Bronchial epithelial cell (primary cell): ENCODE data around the gene MBP. TPM values are rescaled to one million over a fixed set of nuclear protein-coding genes. Genes with fewer than 3 reads are reported as not detected.

Experiments used
- DNase-seq: peaks from one replicate; pipeline ENCODE4 v3.0.0-alpha.2; 2010; ENCODE audit warnings: low read depth
- FAIRE-seq: peaks from 2 replicates; lab custom pipeline; 2011; peaks lifted over from hg19 to GRCh38; lab: Jason Lieb, UNC
- H3K27me3 ChIP-seq: 2 replicates; pipeline ENCODE4 v1.5.1; 2011; ENCODE audit warnings: low read length; ENCODE audit not compliant: control insufficient read depth, insufficient read depth
- H3K36me3 ChIP-seq: 2 replicates; pipeline ENCODE4 v1.5.1; 2011; ENCODE audit warnings: low read length; ENCODE audit not compliant: control insufficient read depth, insufficient read depth
- H3K4me3 ChIP-seq: 2 replicates; pipeline ENCODE4 v1.5.1; 2011; ENCODE audit warnings: mild to moderate bottlenecking, low read depth, low read length, control low read depth
- CTCF ChIP-seq: IDR thresholded peaks from 2 replicates; pipeline ENCODE4 v1.5.1; 2011; ENCODE audit warnings: mild to moderate bottlenecking, moderate library complexity, low read length, control low read depth, inconsistent platforms; ENCODE audit not compliant: insufficient read depth, severe bottlenecking
- total RNA-seq: library from RNA; depleted of rRNA; stranded (reverse); fragments of >200 nt; gene quantifications from 2 replicates; pipeline ENCODE4 v1.2.1, GENCODE V29; 2014

MBP gene
- total RNA-seq, 1 donor from 2014 or later, result 26.6 TPM

GRCh38 chr18:77106331-77106730, 26.3 kb downstream of the MBP start:
- FAIRE-seq (no peak), DNase-seq (no peak)
- no peaks in the 10 kb centered on the region for H3K36me3 ChIP-seq
- H3K27me3 ChIP-seq, result no peaks in the 10 kb centered on the region
- H3K4me3 ChIP-seq, result no peak overlapping the region
- TF ChIP-seq CTCF, result no peak

GRCh38 chr18:77105680-77106079, 26.9 kb downstream of the MBP start:
- Histone ChIP-seq H3K36me3 (no peaks in the 10 kb centered on the region), H3K27me3 (no peaks in the 10 kb centered on the region), H3K4me3 (no peak overlapping the region)
- DNase-seq, result no peak
- FAIRE-seq, result no peak
- no peak for TF ChIP-seq CTCF

GRCh38 chr18:77105028-77105427, 27.6 kb downstream of the MBP start:
- Histone ChIP-seq H3K4me3 (no peak overlapping the region), H3K36me3 (peaks cover under 1% of the 10 kb centered on the region), H3K27me3 (no peaks in the 10 kb centered on the region)
- DNase-seq (no peak), FAIRE-seq (no peak)
- no peak for TF ChIP-seq CTCF

- peaks cover 2% of the 10 kb centered on the region for H3K36me3 ChIP-seq
- no peaks in the 10 kb centered on the region for H3K27me3 ChIP-seq
- no peak for TF ChIP-seq CTCF
- no peak overlapping the region for H3K4me3 ChIP-seq
- DNase-seq (no peak), FAIRE-seq (peak; percentile 50)
Measured at GRCh38 chr18:77103991-77104531, 28.5 kb downstream of the MBP start.

- Histone ChIP-seq H3K4me3 (no peak overlapping the region), H3K36me3 (peaks cover 2% of the 10 kb centered on the region), H3K27me3 (no peaks in the 10 kb centered on the region)
- TF ChIP-seq CTCF, result no peak
- FAIRE-seq (no peak), DNase-seq (no peak)
Measured at GRCh38 chr18:77103187-77103850, 29.3 kb downstream of the MBP start.
